ENCODE measurements around the gene UBAC1.

UBAC1 gene

GRCh38 chr9:135939351-135940265 lies 21.6 kb downstream of the UBAC1 start:
- DNase-seq, result no peak

GRCh38 chr9:135937521-135938489 lies 23.4 kb downstream of the UBAC1 start:
- no peak for DNase-seq

- no peak for DNase-seq
Measured at GRCh38 chr9:135933114-135933513, 28.1 kb downstream of the UBAC1 start.

- DNase-seq, result no peak
Measured at GRCh38 chr9:135932656-135933055, 28.5 kb downstream of the UBAC1 start.

GRCh38 chr9:135931349-135931820 lies 29.8 kb downstream of the UBAC1 start:
- no peak for DNase-seq

- no peak for DNase-seq
Measured at GRCh38 chr9:135930446-135931345, 30.5 kb downstream of the UBAC1 start.

- DNase-seq, result no peak
Measured at GRCh38 chr9:135929656-135930445, 31.3 kb downstream of the UBAC1 start.

- DNase-seq, result no peak
Measured at GRCh38 chr9:135928731-135929655, 32.2 kb downstream of the UBAC1 start.

- no peak for DNase-seq
Measured at GRCh38 chr9:135928074-135928730, 33.0 kb downstream of the UBAC1 start.

- DNase-seq, result no peak
Measured at GRCh38 chr9:135927195-135928013, 33.8 kb downstream of the UBAC1 start.

GRCh38 chr9:135926402-135927194 lies 34.6 kb downstream of the UBAC1 start:
- DNase-seq, result no peak

GRCh38 chr9:135925496-135926133 lies 35.6 kb downstream of the UBAC1 start:
- DNase-seq, result no peak

- DNase-seq, result no peak
Measured at GRCh38 chr9:135924628-135925338, 36.4 kb downstream of the UBAC1 start.

- no peak for DNase-seq
Measured at GRCh38 chr9:135923508-135923907, 37.7 kb downstream of the UBAC1 start.

- no peak for DNase-seq
Measured at GRCh38 chr9:135921749-135922310, 39.3 kb downstream of the UBAC1 start.

GRCh38 chr9:135920973-135921585 lies 40.1 kb downstream of the UBAC1 start:
- no peak for DNase-seq
